ENCODE results near the gene IRF4.

Gene IRF4

GRCh38 chr6:391559-392440, at the start of gene IRF4:
IRF4 (plus strand) TSS chr6:391752; CDS start chr6:393153, 1,401 bp downstream.
- DNase-seq (ENCODE audit: low read depth in 2 of 3, low spot score in 2 of 3): peak; percentile 54 to 77 (median 67)

- no peak for DNase-seq (ENCODE audit: low read depth in 2 of 3, low spot score in 2 of 3)
Observed at GRCh38 chr6:341914-342831, 49.4 kb upstream of the IRF4 start.

DNA sequence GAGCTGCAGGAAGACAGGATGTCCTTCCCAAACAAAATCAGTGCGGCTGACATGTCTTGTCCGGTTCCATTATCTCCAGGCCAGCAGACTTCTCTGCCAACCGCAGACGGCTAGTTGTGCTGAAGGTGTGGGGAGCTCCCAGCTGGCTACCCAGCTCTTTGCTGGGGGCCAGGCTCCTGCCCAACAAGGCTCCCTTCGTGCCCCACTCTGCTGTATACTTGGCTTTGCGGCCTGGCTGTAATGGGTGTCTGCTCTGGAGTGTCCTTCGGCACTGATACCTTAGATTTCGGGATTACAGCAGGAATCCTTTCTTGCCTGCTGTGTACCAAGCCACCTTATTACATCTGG, 48.7 kb upstream of the IRF4 start:
- DNase-seq (ENCODE audit: low read depth in 2 of 3, low spot score in 2 of 3): no peak

DNA sequence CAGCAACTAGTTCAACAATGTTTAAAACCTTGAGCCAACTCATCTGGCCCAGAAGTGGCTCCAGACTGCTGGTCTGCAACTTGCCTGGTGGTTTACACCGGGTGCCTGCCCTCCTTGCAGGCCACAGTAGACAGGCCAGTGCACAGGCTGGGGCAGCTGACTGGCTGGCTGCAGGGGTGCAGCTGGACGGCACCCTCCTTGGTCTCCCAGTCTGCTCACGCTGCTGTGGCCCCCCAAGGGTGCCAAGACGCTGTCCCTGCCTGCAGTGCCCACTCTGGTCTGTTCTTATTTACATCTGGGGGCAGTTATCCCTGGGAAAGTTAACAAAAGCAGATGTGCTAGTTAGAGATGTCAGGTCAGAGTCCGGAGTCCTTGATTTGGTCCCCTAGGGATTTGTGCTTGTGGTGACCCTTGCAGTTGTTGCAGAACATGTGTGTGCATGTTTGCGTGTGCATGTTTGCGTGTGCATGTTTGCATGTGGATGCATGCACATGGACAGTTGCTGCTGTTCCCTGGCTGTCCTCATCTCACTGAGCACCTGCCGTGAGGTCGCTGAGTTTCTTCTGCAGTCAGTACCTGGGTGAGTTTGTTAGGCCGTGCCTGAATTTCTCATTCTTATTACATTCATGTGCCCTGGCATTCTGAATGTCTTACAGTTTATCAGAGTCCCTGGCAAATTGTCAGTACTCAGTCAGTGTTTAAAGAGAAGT, 48.2 kb upstream of the IRF4 start:
- no peak for DNase-seq (ENCODE audit: low read depth in 2 of 3, low spot score in 2 of 3)

DNA sequence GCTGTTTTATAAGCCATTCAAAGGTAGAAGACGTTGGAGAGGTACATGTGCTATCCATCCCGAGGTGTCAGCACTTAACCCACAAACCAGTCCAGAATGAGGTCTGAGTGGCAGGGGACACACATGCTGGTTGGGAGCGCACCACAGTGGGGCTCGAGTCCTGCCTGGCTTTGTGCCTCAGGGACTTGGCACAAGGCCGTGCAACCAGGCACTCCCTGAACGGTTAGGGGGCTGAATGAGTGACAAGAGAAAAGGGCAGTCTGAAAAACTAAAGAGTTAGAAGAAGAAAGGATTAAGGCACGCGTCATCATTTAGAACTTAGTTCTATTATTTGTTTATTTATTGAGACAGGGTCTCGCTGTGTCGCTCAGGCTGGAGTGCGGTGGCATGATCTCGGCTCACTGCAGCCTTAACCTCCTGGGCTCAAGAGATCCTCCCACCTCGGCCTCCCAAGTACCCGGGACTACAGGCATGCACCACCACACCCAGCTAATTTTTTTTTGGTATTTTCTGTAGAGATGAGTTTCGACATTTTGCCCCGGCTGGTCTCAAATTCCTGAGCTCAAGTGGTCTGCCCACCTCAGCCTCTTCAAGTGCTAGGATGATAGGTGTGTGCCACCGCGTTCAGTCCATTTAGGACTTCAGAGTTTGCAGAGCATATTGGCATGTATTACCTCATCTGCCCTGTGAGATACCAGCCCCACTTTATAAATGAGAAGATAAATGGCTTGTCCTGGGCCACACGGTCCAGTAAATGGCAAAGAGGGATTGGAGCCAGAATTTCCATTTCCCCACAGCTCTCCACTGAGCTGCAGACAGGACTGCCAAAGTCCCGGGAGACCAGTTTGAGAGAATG, 47.4 kb upstream of the IRF4 start:
- no peak for DNase-seq (ENCODE audit: low read depth in 2 of 3, low spot score in 2 of 3)

- DNase-seq (ENCODE audit: low read depth in 2 of 3, low spot score in 2 of 3): no peak
Observed at GRCh38 chr6:344816-345340, 46.7 kb upstream of the IRF4 start.

DNA sequence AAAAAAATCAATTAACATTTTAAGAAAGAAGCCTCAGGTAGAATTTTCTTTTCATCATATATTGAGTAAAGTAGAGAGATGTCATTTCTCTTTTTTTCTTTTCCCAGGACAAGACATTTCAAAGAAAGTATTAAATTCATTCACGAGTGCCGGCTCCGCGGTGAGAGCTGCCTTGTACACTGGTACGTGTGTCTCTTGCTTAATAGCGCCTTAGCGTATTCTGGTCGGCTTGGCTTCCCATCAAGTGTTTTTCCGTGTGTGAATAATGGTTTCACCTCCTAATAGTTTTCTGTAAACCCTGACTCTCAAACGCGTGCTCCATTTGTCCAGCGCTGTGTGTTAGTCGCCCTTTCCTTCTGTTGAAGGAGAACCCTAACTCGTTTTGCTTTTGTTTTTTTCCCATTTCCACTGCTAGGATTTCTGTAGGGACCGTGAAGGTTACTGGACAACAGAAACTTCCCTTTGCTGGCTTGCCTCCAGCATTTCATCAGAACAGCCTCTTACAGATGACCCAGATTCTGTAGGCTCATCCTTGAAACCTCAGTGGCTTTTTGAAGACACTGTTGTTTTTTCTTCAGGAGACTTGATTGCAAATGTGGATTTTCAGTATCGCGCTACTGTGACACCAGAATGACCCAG, 45.7 kb upstream of the IRF4 start:
- DNase-seq (ENCODE audit: low read depth in 2 of 3, low spot score in 2 of 3): no peak

- no peak for DNase-seq (ENCODE audit: low read depth in 2 of 3, low spot score in 2 of 3)
Observed at GRCh38 chr6:346386-347030, 45.0 kb upstream of the IRF4 start.

DNA sequence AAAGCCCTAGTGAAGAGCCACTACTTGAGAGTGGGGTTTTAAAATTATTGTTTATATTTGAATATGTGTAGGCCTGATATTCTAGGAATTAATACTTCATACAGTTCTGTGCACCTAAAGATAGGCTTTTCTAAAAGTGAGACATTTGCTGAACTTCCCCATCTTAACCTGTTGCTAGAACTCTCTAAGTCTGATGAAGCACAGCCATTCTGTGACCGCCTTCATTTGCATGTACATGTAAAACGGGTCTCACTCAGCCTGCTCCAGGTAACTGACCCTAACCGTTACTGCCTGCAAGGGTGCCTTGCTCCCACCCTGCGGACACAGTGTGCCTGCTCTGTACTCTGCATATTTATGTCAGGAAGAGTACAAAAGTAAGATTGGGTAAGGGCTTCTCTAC, 44.3 kb upstream of the IRF4 start:
- DNase-seq (ENCODE audit: low read depth in 2 of 3, low spot score in 2 of 3): no peak

- no peak for DNase-seq (ENCODE audit: low read depth in 2 of 3, low spot score in 2 of 3)
Observed at GRCh38 chr6:347951-348859, 43.3 kb upstream of the IRF4 start.

DNA sequence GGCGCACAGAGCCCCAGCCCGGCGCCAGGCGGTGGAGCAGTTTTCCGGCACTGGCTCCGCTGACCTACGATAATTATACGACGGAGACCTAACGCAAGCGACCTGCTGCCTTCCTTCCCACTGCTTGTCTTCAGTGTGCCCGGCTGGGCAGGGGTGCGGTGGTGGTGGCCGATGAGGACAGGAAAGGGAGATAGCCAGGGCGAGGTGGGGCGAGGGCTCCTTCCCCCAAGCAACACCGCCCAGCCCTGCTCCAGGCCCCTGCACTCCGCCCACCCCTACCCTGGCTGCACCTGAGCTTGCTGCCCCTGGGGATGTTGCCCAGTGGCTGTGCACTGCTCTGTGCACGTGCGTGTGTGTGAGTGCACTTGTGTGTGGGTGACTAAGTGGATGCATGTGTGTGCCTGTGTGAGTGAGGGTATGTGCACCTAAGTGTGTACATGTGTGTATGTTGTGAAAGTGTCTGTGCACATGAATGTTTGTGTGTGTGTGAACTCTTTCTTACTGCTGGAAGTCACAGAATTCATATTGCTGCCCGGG, 42.6 kb upstream of the IRF4 start:
- no peak for DNase-seq (ENCODE audit: low read depth in 2 of 3, low spot score in 2 of 3)

GRCh38 chr6:349491-349921, 42.0 kb upstream of the IRF4 start:
- DNase-seq (ENCODE audit: low read depth in 2 of 3, low spot score in 2 of 3): no peak

DNA sequence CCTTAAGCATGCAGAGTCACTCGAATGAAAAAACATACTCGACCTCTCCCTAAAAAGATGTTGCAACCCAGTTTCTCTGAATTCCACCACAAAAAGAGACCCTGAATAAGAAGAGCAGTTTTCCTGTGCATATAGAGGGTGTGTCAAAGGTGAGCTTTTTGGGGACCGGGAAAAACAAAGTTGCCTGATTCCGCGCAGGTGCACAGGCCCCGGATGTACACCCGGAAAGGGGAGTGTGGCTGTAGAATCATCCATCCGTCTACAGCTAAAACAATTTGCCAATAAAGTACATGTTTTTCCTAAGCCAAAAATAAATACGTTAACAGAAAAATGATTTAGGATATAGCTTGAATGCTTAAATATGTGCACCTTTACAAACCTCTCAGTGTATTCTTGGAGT, 41.2 kb upstream of the IRF4 start:
- DNase-seq (ENCODE audit: low read depth in 2 of 3, low spot score in 2 of 3): no peak

DNA sequence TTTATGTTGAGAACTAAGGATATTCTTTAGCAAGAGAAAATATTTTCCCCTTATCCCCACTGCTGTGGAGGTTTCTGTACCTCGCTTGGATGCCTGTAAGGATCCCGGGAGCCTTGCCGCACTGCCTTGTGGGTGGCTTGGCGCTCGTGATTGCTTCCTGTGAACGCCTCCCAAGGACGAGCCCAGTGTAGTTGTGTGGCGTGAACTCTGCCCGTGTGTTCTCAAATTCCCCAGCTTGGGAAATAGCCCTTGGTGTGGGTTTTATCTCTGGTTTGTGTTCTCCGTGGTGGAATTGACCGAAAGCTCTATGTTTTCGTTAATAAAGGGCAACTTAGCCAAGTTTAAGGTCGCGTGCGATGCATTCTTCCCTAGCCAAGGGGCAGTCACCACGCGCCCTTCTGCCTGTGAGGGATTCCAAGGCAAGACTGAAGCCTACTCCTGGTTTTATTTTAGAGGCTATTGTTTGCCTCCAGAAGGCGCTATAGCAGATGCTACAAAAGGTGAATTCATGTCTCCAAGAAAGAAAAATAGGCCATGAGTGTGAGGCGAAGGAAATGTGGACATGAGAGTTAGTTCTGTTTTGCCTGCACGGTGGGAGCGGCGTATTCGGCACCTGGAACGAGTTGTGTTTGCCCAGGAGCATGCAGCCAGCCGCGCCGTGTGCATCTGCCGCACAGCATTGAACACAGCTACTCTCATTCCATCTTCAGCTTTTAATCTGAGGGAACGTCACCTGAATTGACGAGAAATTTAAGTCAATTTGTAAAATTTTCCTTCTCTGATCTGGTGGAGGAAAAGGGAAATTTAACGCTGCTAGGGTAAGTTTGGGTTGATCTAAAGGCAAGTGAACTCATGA, 40.3 kb upstream of the IRF4 start:
- DNase-seq (ENCODE audit: low read depth in 2 of 3, low spot score in 2 of 3): no peak

GRCh38 chr6:351867-352289, 39.7 kb upstream of the IRF4 start:
- no peak for DNase-seq (ENCODE audit: low read depth in 2 of 3, low spot score in 2 of 3)

DNA sequence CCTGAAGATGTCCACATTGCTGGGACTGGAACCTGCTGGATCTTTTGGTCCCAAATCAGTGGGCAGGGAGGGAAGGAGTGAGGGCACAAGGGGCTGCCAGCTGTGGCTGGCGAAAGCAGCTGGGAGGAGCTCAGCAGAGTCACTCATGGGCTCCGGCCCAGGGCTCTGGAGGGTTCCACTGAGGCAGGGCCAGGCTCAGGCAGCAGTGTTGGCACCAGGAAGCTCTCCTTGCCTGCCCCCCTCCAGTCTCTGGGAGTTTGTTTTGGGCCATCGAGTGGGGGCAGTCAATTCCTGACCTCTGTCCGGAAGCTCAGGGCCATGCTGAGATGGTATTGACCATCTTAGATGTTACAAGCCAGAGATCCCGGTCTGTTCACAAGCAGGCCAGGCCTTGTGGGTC, 39.1 kb upstream of the IRF4 start:
- DNase-seq (ENCODE audit: low read depth in 2 of 3, low spot score in 2 of 3): no peak

DNA sequence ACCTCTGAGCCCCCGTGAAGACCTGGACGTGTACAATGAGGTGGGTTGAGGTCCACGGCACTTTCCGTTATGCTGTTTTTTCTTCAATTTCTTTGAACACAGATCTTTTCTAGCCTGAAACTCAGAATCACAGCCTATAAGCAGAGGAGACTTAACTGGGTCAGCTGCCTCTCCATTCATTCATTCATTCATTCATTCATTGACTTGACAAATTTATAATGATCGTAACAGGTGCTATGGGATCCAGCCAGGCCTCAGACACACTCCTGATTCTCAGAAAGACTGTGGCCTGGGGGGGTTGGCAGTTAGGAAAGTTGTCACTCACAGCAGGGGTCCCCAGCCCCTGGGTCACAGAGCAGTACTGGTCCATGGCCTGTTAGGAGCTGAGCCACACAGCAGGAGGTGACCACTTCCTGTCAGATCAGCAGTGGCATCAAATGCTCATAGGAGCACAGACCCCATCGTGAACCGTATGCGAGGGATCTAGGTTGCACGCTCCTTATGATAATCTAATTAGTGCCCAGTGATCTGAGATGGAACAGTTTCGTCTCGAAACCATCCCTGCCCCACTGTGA, 38.6 kb upstream of the IRF4 start:
- no peak for DNase-seq (ENCODE audit: low read depth in 2 of 3, low spot score in 2 of 3)
